H1 (cell line): ENCODE measurements around the gene OBSL1. TPM values are rescaled to one million over a fixed set of nuclear protein-coding genes. Genes with fewer than 3 reads are reported as not detected.

Experiments
- CTCF ChIA-PET: fragments of 300-600 bp; sonication (Branson Sonifier 250); formaldehyde crosslinking; loops from one replicate; lab custom pipeline; 2021; ENCODE audit not compliant: partially characterized antibody; lab: Charles Lee
- POLR2A ChIA-PET: fragments of 300-600 bp; sonication (Branson Sonifier 250); formaldehyde crosslinking; loops from one replicate; lab custom pipeline; 2021; ENCODE audit warnings: inconsistent platforms; ENCODE audit not compliant: partially characterized antibody; lab: Charles Lee
- DNase-seq, 2 experiments: peaks; one replicate each; pipeline versions ENCODE4 v3.0.0 to v3.0.0-alpha.2; 2010 to 2022; ENCODE audit warnings: low spot score in 2 of 2, low read depth in 1 of 2, mixed read lengths in 1 of 2
- FAIRE-seq: peaks from 2 replicates; lab custom pipeline; 2011; peaks lifted over from hg19 to GRCh38; lab: Jason Lieb, UNC
- H2AFZ ChIP-seq: 2 replicates; pipeline ENCODE4 v1.8.1; 2012; ENCODE audit warnings: low read length, inconsistent platforms
- H2AK5ac ChIP-seq: 2 replicates; pipeline ENCODE4 v1.6.1; 2013; ENCODE audit warnings: low read depth, low read length
- H2BK120ac ChIP-seq: replicated peaks from 2 replicates; pipeline ENCODE3; 2013; ENCODE audit warnings: low read depth, low read length, inconsistent platforms
- H2BK12ac ChIP-seq: 2 replicates; pipeline ENCODE4 v1.6.1; 2013; ENCODE audit warnings: low read depth, low read length
- H2BK15ac ChIP-seq: 2 replicates; pipeline ENCODE4 v1.6.1; 2013; ENCODE audit warnings: low read length
- H2BK20ac ChIP-seq: 2 replicates; pipeline ENCODE4 v1.6.1; 2013; ENCODE audit warnings: low read length
- H2BK5ac ChIP-seq: 2 replicates; pipeline ENCODE4 v1.6.1; 2013; ENCODE audit warnings: low read depth, low read length
- H3K14ac ChIP-seq: 2 replicates; pipeline ENCODE4 v1.6.1; 2013; ENCODE audit warnings: inconsistent platforms; ENCODE audit not compliant: insufficient read length
- H3K18ac ChIP-seq: 2 replicates; pipeline ENCODE4 v1.6.1; 2013; ENCODE audit warnings: low read length; ENCODE audit errors: extremely low read depth
- H3K23ac ChIP-seq: 2 replicates; pipeline ENCODE4 v1.6.1; 2013; ENCODE audit warnings: inconsistent platforms; ENCODE audit not compliant: insufficient read length
- H3K23me2 ChIP-seq: 2 replicates; pipeline ENCODE4 v1.6.1; 2013; ENCODE audit warnings: low read depth, low read length
- H3K27ac ChIP-seq: 2 replicates; pipeline ENCODE4 v1.6.1; 2011; ENCODE audit warnings: low read depth, low read length, inconsistent platforms
- H3K27me3 ChIP-seq, 4 experiments: replicated peaks in 1 of 4; 1 replicate in 1 of 4; 2 replicates in 3 of 4; pipeline versions ENCODE4 v1.6.1 to v1.8.1; 2011 to 2013; ENCODE audit warnings: low read length in 3 of 4, mild to moderate bottlenecking in 3 of 4, inconsistent platforms in 2 of 4, mixed read lengths in 2 of 4, moderate library complexity in 1 of 4; ENCODE audit not compliant: control insufficient read depth in 3 of 4, insufficient read depth in 3 of 4; ENCODE audit errors: extremely low read depth in 1 of 4
- H3K36me3 ChIP-seq, 4 experiments: 2 replicates each; pipeline versions ENCODE4 v1.6.1 to v1.8.1; 2011 to 2013; ENCODE audit warnings: mild to moderate bottlenecking in 4 of 4, low read length in 3 of 4, moderate library complexity in 2 of 4, control low read depth in 1 of 4, inconsistent platforms in 1 of 4; ENCODE audit not compliant: insufficient read depth in 4 of 4, control insufficient read depth in 2 of 4
- H3K4ac ChIP-seq: replicated peaks from 2 replicates; pipeline ENCODE3; 2013; ENCODE audit warnings: low read length, low read depth, mixed read lengths, inconsistent platforms; ENCODE audit not compliant: insufficient read length
- H3K4me1 ChIP-seq, 4 experiments: replicated peaks in 1 of 4; 1 replicate in 1 of 4; 2 replicates in 3 of 4; pipeline versions ENCODE4 v1.6.1 to v1.8.1; 2011 to 2013; ENCODE audit warnings: low read length in 3 of 4, inconsistent platforms in 2 of 4, mixed read lengths in 1 of 4; ENCODE audit not compliant: insufficient read depth in 4 of 4, control insufficient read depth in 3 of 4
- H3K4me2 ChIP-seq, 2 experiments: 2 replicates each; pipeline versions ENCODE4 v1.6.1 to v1.8.1; 2011 to 2013; ENCODE audit warnings: low read depth in 2 of 2, low read length in 2 of 2, control low read depth in 1 of 2, inconsistent platforms in 1 of 2, mild to moderate bottlenecking in 1 of 2; ENCODE audit not compliant: insufficient read depth in 1 of 2
- H3K4me3 ChIP-seq, 4 experiments: fragments of 200-600, 300-600 bp in 1 of 4; sonication (generic), shearing (Covaris generic), sonication (Bioruptor Twin) in 1 of 4; 2 replicates each; pipeline versions ENCODE4 v1.5.1 to v1.8.1; 2011 to 2016; ENCODE audit warnings: low read length in 4 of 4, low read depth in 3 of 4, control low read depth in 2 of 4, inconsistent platforms in 2 of 4, mild to moderate bottlenecking in 2 of 4, mixed read lengths in 1 of 4, moderate library complexity in 1 of 4; ENCODE audit not compliant: insufficient read depth in 2 of 4; ENCODE audit errors: extremely low read depth in 1 of 4
- H3K56ac ChIP-seq: replicated peaks from 2 replicates; pipeline ENCODE3; 2013; ENCODE audit warnings: low read depth, mild to moderate bottlenecking, mixed read lengths, low read length, inconsistent platforms; ENCODE audit not compliant: insufficient read length
- H3K79me1 ChIP-seq: 2 replicates; pipeline ENCODE4 v1.6.1; 2013; ENCODE audit warnings: low read depth, low read length, control low read depth
- H3K79me2 ChIP-seq, 2 experiments: 2 replicates each; pipeline versions ENCODE4 v1.6.1 to v1.8.1; 2012 to 2013; ENCODE audit warnings: low read length in 2 of 2, mild to moderate bottlenecking in 2 of 2, inconsistent platforms in 1 of 2; ENCODE audit not compliant: insufficient read depth in 2 of 2, control insufficient read depth in 1 of 2
- H3K9ac ChIP-seq, 4 experiments: replicated peaks in 1 of 4; 1 replicate in 1 of 4; 2 replicates in 3 of 4; pipeline versions ENCODE4 v1.6.1 to v1.8.1; 2011 to 2013; ENCODE audit warnings: low read depth in 3 of 4, low read length in 3 of 4, control low read depth in 2 of 4, mild to moderate bottlenecking in 2 of 4, moderate library complexity in 2 of 4, inconsistent platforms in 1 of 4; ENCODE audit errors: extremely low read depth in 1 of 4
- H3K9me3 ChIP-seq, 2 experiments: 2 replicates each; pipeline versions ENCODE4 v1.6.1 to v1.8.1; 2012 to 2013; ENCODE audit warnings: mild to moderate bottlenecking in 2 of 2, moderate library complexity in 2 of 2, control low read depth in 1 of 2, inconsistent platforms in 1 of 2, low read depth in 1 of 2, low read length in 1 of 2, mixed read lengths in 1 of 2; ENCODE audit not compliant: insufficient read depth in 2 of 2
- H4K20me1 ChIP-seq, 2 experiments: replicated peaks in 1 of 2; 2 replicates each; pipeline versions ENCODE3 to v1.8.1; 2011 to 2013; ENCODE audit warnings: inconsistent platforms in 2 of 2, low read length in 2 of 2, mild to moderate bottlenecking in 1 of 2; ENCODE audit not compliant: insufficient read depth in 2 of 2, control insufficient read depth in 1 of 2
- H4K5ac ChIP-seq: 2 replicates; pipeline ENCODE4 v1.6.1; 2013; ENCODE audit warnings: low read length, low read depth, mixed read lengths, inconsistent platforms; ENCODE audit not compliant: insufficient read length
- H4K8ac ChIP-seq: 2 replicates; pipeline ENCODE4 v1.8.0; 2013; ENCODE audit warnings: mild to moderate bottlenecking, moderate library complexity, low read length, inconsistent platforms; ENCODE audit not compliant: insufficient read depth; ENCODE audit errors: extremely low read depth
- H4K91ac ChIP-seq: replicated peaks from 2 replicates; pipeline ENCODE3; 2013; ENCODE audit warnings: low read length, mixed read lengths, inconsistent platforms; ENCODE audit not compliant: insufficient read length
- ASH2L ChIP-seq: fragments of 200-600, 300-600 bp; sonication (generic); IDR thresholded peaks from one replicate; pipeline ENCODE4 v1.7.1; 2017; ENCODE audit warnings: low read length
- CTBP2 ChIP-seq: IDR thresholded peaks from 2 replicates; pipeline ENCODE4 v1.7.0; 2011; ENCODE audit warnings: borderline replicate concordance, mild to moderate bottlenecking, moderate library complexity, mixed read lengths, low read length; ENCODE audit not compliant: insufficient read depth, insufficient read length
- EGR1 ChIP-seq: IDR thresholded peaks from 2 replicates; pipeline ENCODE4 v1.6.1; 2011; ENCODE audit warnings: low read depth, low read length, borderline replicate concordance
- JUND ChIP-seq: IDR thresholded peaks from 2 replicates; pipeline ENCODE4 v1.6.1; 2011; ENCODE audit warnings: mild to moderate bottlenecking, improper control_type of control experiment, low read length
- KDM4A ChIP-seq: IDR thresholded peaks from one replicate; pipeline ENCODE4 v1.7.1; 2012; ENCODE audit warnings: low read depth, mild to moderate bottlenecking, moderate library complexity, low read length, inconsistent platforms; ENCODE audit not compliant: severe bottlenecking
- POLR2A ChIP-seq, 2 experiments: IDR thresholded peaks; 1 replicate in 1 of 2; 2 replicates in 1 of 2; pipeline ENCODE4 v1.6.1; 2011; ENCODE audit warnings: low read depth in 2 of 2, low read length in 2 of 2, mild to moderate bottlenecking in 2 of 2; ENCODE audit errors: control extremely low read depth in 1 of 2
- RFX5 ChIP-seq: IDR thresholded peaks from 2 replicates; pipeline ENCODE4 v1.6.1; 2011; ENCODE audit warnings: low read depth, low read length, improper control_type of control experiment, borderline replicate concordance
- SIRT6 ChIP-seq: IDR thresholded peaks from one replicate; pipeline ENCODE4 v1.7.1; 2012; ENCODE audit warnings: low read length, inconsistent platforms
- SRF ChIP-seq: IDR thresholded peaks from 2 replicates; pipeline ENCODE4 v1.6.1; 2011; ENCODE audit warnings: mild to moderate bottlenecking, low read depth, low read length, moderate library complexity
- TAF1 ChIP-seq: IDR thresholded peaks from 2 replicates; pipeline ENCODE4 v1.6.1; 2011; ENCODE audit warnings: mild to moderate bottlenecking, low read depth, low read length
- TAF7 ChIP-seq: optimal IDR thresholded peaks from 2 replicates; pipeline ENCODE3; 2011; ENCODE audit warnings: low read depth, mild to moderate bottlenecking, inconsistent platforms, low read length, moderate library complexity, borderline replicate concordance
- TBP ChIP-seq: IDR thresholded peaks from 2 replicates; pipeline ENCODE4 v1.6.1; 2011; ENCODE audit warnings: low read depth, low read length, improper control_type of control experiment
- WGBS, 2 experiments: shearing (Covaris generic) in 1 of 2; methylation state at CpG; one replicate each; pipeline versions ENCODE4 v1.1.6 to v1.1.7; 2013 to 2015; ENCODE audit warnings: low lambda C conversion rate in 2 of 2, mixed read lengths in 2 of 2, inconsistent platforms in 1 of 2, low coverage in 1 of 2, missing lambda C conversion rate in 1 of 2; ENCODE audit not compliant: insufficient replicate concordance in 2 of 2, insufficient coverage in 1 of 2, insufficient read length in 1 of 2; ENCODE audit errors: extremely low coverage in 1 of 2, missing lambda C conversion rate in 1 of 2; 5-methylcytosine and 5-hydroxymethylcytosine counted together
- polyA plus RNA-seq, 7 experiments: library from polyadenylated mRNA; depleted of rRNA in 3 of 7; stranded (reverse) in 5 of 7; unstranded in 2 of 7; fragments of >200 nt in 5 of 7; fragments of 200-250 nt in 2 of 7; gene quantifications; 1 replicate in 5 of 7; 2 replicates in 1 of 7; 4 replicates in 1 of 7; pipeline versions ENCODE4 v1.2.1 to v1.2.3, GENCODE V29; 2011 to 2013; ENCODE audit warnings: missing spikeins in 2 of 7, mixed read lengths in 2 of 7
- total RNA-seq: library from RNA; stranded (reverse); fragmentation: NEBNext Ultra II Directional; extraction: Animal tissue kit (Norgen Biotek cat#: 25700); gene quantifications from 2 replicates; pipeline ENCODE4 v1.2.1, GENCODE V29; 2021
- TF ChIP-seq, protein P1 (sequence below): IDR thresholded peaks from 2 replicates; pipeline ENCODE4 v1.6.1; 2012; ENCODE audit warnings: inconsistent platforms
- TF ChIP-seq, protein P2 (sequence below): IDR thresholded peaks from 2 replicates; pipeline ENCODE4 v1.6.1; 2012; ENCODE audit warnings: inconsistent platforms

OBSL1 gene
- total and polyA plus RNA-seq, 2 of the 8 experiments (the other 6 are each of a cell fraction or from before 2014, with no cell fraction given): 116 to 127 TPM

DNA sequence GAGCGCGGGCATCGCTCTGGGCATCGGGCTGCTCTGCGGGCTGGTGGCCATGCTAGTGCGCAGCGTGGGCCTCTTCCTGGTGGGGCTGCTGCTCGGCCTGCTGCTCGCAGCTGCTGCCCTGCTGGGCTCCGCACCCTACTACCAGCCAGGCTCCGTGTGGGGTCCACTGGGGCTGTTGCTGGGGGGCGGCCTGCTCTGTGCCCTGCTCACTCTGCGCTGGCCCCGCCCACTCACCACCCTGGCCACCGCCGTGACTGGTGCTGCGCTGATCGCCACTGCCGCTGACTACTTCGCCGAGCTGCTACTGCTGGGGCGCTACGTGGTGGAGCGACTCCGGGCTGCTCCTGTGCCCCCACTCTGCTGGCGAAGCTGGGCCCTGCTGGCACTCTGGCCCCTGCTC is 23.7 kb downstream of the OBSL1 start:
- ChIA-PET POLR2A (interaction anchor here (1.2 to 3.6 kb wide), 2 partner anchors 11 to 18 kb away, joined by 3 to 21 read pairs; no protein-coding TSS in a partner anchor), CTCF (interaction anchor here (0.6 to 6.4 kb wide), 4 partner anchors 12 to 438 kb away, joined by 3 to 66 read pairs (median 4); no protein-coding TSS in a partner anchor)
- Histone ChIP-seq H3K4ac (no peak overlapping the region), H2BK5ac (no peak overlapping the region), H4K5ac (no peak overlapping the region), H3K27ac (no peak overlapping the region), H4K8ac (no peak overlapping the region), H3K27me3 (peaks cover 0 to 11% (median 0%) of the 10 kb centered on the region in 4 experiments; a peak in 3 of 7 replicates), H2AFZ (no peak overlapping the region), H3K79me2 (peaks cover 0 to under 1% of the 10 kb centered on the region in 2 experiments; a peak in 1 of 4 replicates), H3K18ac (no peak overlapping the region), H2BK15ac (no peak overlapping the region), H3K56ac (no peak overlapping the region), H3K4me2 (no peak overlapping the region), H2BK120ac (no peak overlapping the region), H4K20me1 (peaks cover 3 to 14% of the 10 kb centered on the region in 2 experiments), H3K23ac (no peak overlapping the region), H3K23me2 (peaks cover 22% of the 10 kb centered on the region; the same call in 1 of the 2 replicates), H4K91ac (no peak overlapping the region), H3K4me3 (no peak overlapping the region), H3K14ac (no peak overlapping the region), H2BK20ac (no peak overlapping the region), H3K9ac (no peak overlapping the region), H3K9me3 (no peaks in the 10 kb centered on the region), H3K79me1 (peaks cover 3% of the 10 kb centered on the region; the same call in 1 of the 2 replicates), H2AK5ac (no peak overlapping the region), H2BK12ac (no peak overlapping the region), H3K4me1 (peaks cover 0 to 15% (median 7%) of the 10 kb centered on the region in 4 experiments; a peak in 6 of 7 replicates), H3K36me3 (no peaks in the 10 kb centered on the region; a peak in 1 of 8 replicates)
- FAIRE-seq (no peak), DNase-seq (no peak)
- WGBS, 2 experiments: 95% methylated on average over 25 of the region's 26 CpGs; no CpG with 5 or more reads in 1 of the 2 experiments
- no peak for TF ChIP-seq JUND
- no peak for TF ChIP-seq CTBP2
- no peak for TF ChIP-seq KDM4A
- no peak for TF ChIP-seq ASH2L
- TF ChIP-seq, protein P1, sequence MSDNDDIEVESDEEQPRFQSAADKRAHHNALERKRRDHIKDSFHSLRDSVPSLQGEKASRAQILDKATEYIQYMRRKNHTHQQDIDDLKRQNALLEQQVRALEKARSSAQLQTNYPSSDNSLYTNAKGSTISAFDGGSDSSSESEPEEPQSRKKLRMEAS: no peak
- no peak for TF ChIP-seq POLR2A (IDR thresholded peaks at IDR 0.05; ENCODE audit: control extremely low read depth in 1 of 2, low read depth in 2 of 2, low read length in 2 of 2)
- no peak for TF ChIP-seq SRF
- TF ChIP-seq EGR1: no peak
- TF ChIP-seq, protein P2, sequence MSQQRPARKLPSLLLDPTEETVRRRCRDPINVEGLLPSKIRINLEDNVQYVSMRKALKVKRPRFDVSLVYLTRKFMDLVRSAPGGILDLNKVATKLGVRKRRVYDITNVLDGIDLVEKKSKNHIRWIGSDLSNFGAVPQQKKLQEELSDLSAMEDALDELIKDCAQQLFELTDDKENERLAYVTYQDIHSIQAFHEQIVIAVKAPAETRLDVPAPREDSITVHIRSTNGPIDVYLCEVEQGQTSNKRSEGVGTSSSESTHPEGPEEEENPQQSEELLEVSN: no peak
- TF ChIP-seq TAF1: no peak
- no peak for TF ChIP-seq RFX5
- TF ChIP-seq SIRT6: no peak
- TF ChIP-seq TAF7: no peak
- no peak for TF ChIP-seq TBP
